Body of pancreas (tissue), 4 donors: Measurements from ENCODE around the gene HOOK2.

Experiments used
- POLR2A ChIP-seq, 3 donors: fragments of 450-650 bp; IDR thresholded peaks; one replicate each; pipeline ENCODE4 v1.6.1; 2016; ENCODE audit warnings: antibody characterized with exemption in 3 of 3, mild to moderate bottlenecking in 2 of 3
- TF ChIP-seq, protein P1 (sequence below), 7 experiments: fragments of 450-650 bp in 4 of 7; fragments of 200-600 bp in 3 of 7; sonication (generic) in 3 of 7; IDR thresholded peaks; one replicate each; pipeline ENCODE4 v1.5.1; 2016 to 2019; ENCODE audit warnings: antibody characterized with exemption in 7 of 7

GRCh38 chr19:12731337-12731736 lies 44.0 kb downstream of the HOOK2 start:
- TF ChIP-seq, protein P1, sequence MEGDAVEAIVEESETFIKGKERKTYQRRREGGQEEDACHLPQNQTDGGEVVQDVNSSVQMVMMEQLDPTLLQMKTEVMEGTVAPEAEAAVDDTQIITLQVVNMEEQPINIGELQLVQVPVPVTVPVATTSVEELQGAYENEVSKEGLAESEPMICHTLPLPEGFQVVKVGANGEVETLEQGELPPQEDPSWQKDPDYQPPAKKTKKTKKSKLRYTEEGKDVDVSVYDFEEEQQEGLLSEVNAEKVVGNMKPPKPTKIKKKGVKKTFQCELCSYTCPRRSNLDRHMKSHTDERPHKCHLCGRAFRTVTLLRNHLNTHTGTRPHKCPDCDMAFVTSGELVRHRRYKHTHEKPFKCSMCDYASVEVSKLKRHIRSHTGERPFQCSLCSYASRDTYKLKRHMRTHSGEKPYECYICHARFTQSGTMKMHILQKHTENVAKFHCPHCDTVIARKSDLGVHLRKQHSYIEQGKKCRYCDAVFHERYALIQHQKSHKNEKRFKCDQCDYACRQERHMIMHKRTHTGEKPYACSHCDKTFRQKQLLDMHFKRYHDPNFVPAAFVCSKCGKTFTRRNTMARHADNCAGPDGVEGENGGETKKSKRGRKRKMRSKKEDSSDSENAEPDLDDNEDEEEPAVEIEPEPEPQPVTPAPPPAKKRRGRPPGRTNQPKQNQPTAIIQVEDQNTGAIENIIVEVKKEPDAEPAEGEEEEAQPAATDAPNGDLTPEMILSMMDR (IDR thresholded peaks at IDR 0.05) = no peak
- no peak for TF ChIP-seq POLR2A (IDR thresholded peaks at IDR 0.05)
